Stimulated activated CD4-positive, alpha-beta T cell treated with anti-CD3 and anti-CD28 coated beads, Interleukin-1b, Interleukin-23, amount 100 ng/mL, for 24 hours (primary cell): ENCODE measurements around the gene IFNL4.
"Not testable (repeated sequence)": the region's sequence is repeated elsewhere in the genome, so short reads cannot be mapped to it uniquely, and the experiment has no call there.

Experiments
- DNase-seq, 4 experiments: peaks; one replicate each; pipeline ENCODE4 v3.0.0-alpha.2; 2020; ENCODE audit warnings: low read depth in 4 of 4, low spot score in 1 of 4

The IFNL4 gene

GRCh38 chr19:39224910-39225309, 23.7 kb downstream of the IFNL4 start:
- DNase-seq = no peak

- no peak for DNase-seq
Measured at GRCh38 chr19:39223703-39224279, 24.9 kb downstream of the IFNL4 start.

- not testable (repeated sequence) for DNase-seq
Measured at GRCh38 chr19:39219108-39219507, 29.5 kb downstream of the IFNL4 start.

- no peak for DNase-seq
Measured at GRCh38 chr19:39218230-39219007, 30.2 kb downstream of the IFNL4 start.

GRCh38 chr19:39217094-39217493, 31.6 kb downstream of the IFNL4 start:
- DNase-seq = no peak

- DNase-seq = not testable (repeated sequence)
Measured at GRCh38 chr19:39215323-39215722, 33.3 kb downstream of the IFNL4 start.

- peak in 3 of 4 experiments; percentile 32 to 48 (median 35) for DNase-seq
Measured at GRCh38 chr19:39212375-39212742, 36.3 kb downstream of the IFNL4 start.

- DNase-seq = no peak
Measured at GRCh38 chr19:39211731-39212374, 36.8 kb downstream of the IFNL4 start.

- DNase-seq = no peak
Measured at GRCh38 chr19:39209196-39209595, 39.5 kb downstream of the IFNL4 start.

- no peak for DNase-seq
Measured at GRCh38 chr19:39208175-39208795, 40.4 kb downstream of the IFNL4 start.

GRCh38 chr19:39207293-39207836, 41.3 kb downstream of the IFNL4 start:
- DNase-seq = no peak

- no peak for DNase-seq
Measured at GRCh38 chr19:39206122-39206521, 42.5 kb downstream of the IFNL4 start.

- DNase-seq = no peak
Measured at GRCh38 chr19:39205449-39205764, 43.2 kb downstream of the IFNL4 start.

- DNase-seq = no peak
Measured at GRCh38 chr19:39203372-39204341, 45.0 kb downstream of the IFNL4 start, which contains the start of gene SYCN. TSS of gene SYCN (minus strand) at chr19:39204263. CDS start at chr19:39204254, 9 bp downstream.

- DNase-seq = no peak
Measured at GRCh38 chr19:39202998-39203355, 45.7 kb downstream of the IFNL4 start.

GRCh38 chr19:39200803-39201115, 47.9 kb downstream of the IFNL4 start:
- DNase-seq = no peak

GRCh38 chr19:39200066-39200802, 48.4 kb downstream of the IFNL4 start:
- DNase-seq = no peak

- DNase-seq = no peak
Measured at GRCh38 chr19:39199025-39199424, 49.6 kb downstream of the IFNL4 start.

- no peak for DNase-seq
Measured at GRCh38 chr19:39197808-39198207, 50.8 kb downstream of the IFNL4 start.
